NCI-H2227 (cell line): Measurements from ENCODE around the gene MACO1.
A peak's percentile ranks its signal among the peaks of the same experiment; 100 is the strongest.

Source experiments
- DNase-seq: peaks from one replicate; lab custom pipeline; 2025; ENCODE audit not compliant: unreplicated experiment; lab: John Stamatoyannopoulos, UW

MACO1 gene

GRCh38 chr1:25520446-25521061, 89.9 kb downstream of the MACO1 start:
- DNase-seq = peak; percentile 63

GRCh38 chr1:25522031-25522655, 91.4 kb downstream of the MACO1 start:
- DNase-seq = no peak

- no peak for DNase-seq
Measured at GRCh38 chr1:25523542-25523941, 92.8 kb downstream of the MACO1 start.

- DNase-seq = no peak
Measured at GRCh38 chr1:25524568-25525360, 94.1 kb downstream of the MACO1 start.

- no peak for DNase-seq
Measured at GRCh38 chr1:25525361-25525688, 94.6 kb downstream of the MACO1 start.

- no peak for DNase-seq
Measured at GRCh38 chr1:25526753-25527152, 96.1 kb downstream of the MACO1 start.

GRCh38 chr1:25527226-25527846, 96.6 kb downstream of the MACO1 start:
- no peak for DNase-seq

GRCh38 chr1:25527946-25528595, 97.4 kb downstream of the MACO1 start:
- DNase-seq = no peak

- DNase-seq = no peak
Measured at GRCh38 chr1:25528881-25529517, 98.3 kb downstream of the MACO1 start.

GRCh38 chr1:25529518-25530185, 99.0 kb downstream of the MACO1 start:
- DNase-seq = no peak

GRCh38 chr1:25530186-25531081, 99.7 kb downstream of the MACO1 start:
- DNase-seq = no peak

- no peak for DNase-seq
Measured at GRCh38 chr1:25531082-25531461, 100.4 kb downstream of the MACO1 start.

GRCh38 chr1:25532970-25533369, 102.3 kb downstream of the MACO1 start:
- DNase-seq = no peak

- no peak for DNase-seq
Measured at GRCh38 chr1:25533775-25534409, 103.2 kb downstream of the MACO1 start.

- DNase-seq = no peak
Measured at GRCh38 chr1:25534410-25534788, 103.7 kb downstream of the MACO1 start.

- no peak for DNase-seq
Measured at GRCh38 chr1:25536124-25536523, 105.4 kb downstream of the MACO1 start.

GRCh38 chr1:25537153-25537831, 106.6 kb downstream of the MACO1 start:
- DNase-seq = no peak

- no peak for DNase-seq
Measured at GRCh38 chr1:25538191-25538767, 107.6 kb downstream of the MACO1 start.
